HG02759 (cell line): Measurements from ENCODE around the gene GBX1.

Experiments
- ATAC-seq: cut with Tn5 transposase; IDR thresholded peaks from one replicate; pipeline ENCODE4 v1.9.1; 2021; ENCODE audit warnings: mild to moderate bottlenecking, moderate library complexity; ENCODE audit not compliant: unreplicated experiment

GBX1 gene

DNA sequence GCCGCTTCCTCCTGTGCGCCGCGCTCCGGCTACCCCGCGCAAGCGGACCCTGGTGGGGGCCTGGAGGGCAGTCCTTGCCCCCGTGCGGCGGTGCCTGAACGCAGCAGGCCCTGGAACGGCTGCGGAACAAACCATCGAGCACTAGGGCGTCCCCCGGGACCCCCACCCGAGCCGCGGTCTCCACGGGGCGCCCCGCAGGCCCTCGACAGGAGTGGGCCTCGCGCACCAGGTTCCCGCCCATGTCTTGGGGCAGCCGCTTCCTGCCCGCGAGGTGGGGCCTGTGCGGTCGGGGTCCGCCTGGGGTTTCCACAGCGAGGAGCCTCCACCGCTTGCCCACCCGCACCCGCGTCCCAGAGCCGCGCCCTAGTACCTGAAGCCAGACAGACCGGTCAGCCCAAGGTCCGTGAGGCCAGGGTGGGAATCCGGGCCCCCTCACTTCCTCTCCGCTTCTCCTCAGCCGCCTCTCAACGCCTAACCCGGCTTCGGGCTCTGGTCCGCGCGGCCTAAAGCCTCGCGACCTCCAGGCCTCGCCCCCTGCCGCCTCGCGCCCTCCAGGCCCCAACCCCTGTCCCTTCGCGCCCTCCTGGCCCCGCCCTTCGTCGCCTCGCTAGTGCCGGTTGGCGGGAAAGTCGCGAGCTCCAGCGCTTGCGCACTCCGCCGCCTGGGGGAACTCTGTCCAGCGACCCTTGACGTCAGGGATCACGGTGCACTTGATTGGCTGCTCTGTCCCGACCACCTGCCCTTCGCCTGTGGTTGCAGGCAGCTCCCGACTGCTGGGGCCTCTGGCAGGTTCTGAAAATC, 7.0 kb upstream of the GBX1 start:
- ATAC-seq, result no peak

GRCh38 chr7:151173386-151174245, 6.1 kb upstream of the GBX1 start:
- ATAC-seq, result no peak

DNA sequence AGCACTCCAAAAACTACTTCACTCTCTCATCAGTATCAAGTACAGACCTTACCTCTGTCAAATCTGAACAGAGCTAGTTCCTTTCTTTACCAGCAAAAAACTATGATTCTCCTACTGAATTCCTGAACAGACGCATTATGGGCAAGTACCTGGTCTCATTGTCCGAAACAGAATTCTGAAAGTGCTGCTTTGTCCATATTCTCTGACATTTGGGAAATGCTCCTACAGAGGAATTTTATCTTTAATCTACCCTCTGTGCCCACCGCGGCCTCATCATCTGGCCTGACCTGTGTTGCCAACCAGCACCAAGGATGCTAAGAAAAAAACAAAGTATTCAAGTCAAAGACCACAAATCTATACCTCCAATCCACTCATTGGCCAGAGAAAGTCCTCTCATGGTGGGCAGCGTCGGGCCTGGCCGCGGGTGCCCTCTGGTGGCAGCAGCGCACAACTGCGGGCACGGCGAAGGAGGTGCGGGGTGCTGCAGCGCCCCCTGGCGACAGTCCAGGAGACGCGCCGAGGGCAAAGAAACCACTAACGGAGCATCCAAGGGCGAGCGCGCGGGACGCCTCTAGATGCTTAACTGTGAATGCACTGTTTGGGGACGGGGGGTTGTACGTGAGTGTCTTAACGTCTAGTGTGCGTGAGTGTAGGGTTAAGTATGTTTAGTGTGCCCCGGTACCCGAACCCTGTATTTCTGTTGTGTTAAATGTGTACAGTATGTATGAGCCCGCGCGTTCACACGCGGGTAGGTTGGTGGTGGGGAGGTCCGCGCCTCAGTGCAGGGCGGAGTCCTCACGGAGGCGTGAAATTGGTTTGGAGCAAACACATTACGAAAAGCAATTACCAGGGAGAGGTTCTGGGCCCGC, 5.0 kb upstream of the GBX1 start:
- peak; percentile 71 for ATAC-seq

GRCh38 chr7:151168787-151169162, 1.3 kb upstream of the GBX1 start:
- ATAC-seq, result no peak

- peak; percentile 69 for ATAC-seq
These were observed 701 bp upstream of the GBX1 start for GRCh38 chr7:151168003-151168786.

- ATAC-seq, result no peak
These were observed 781 bp downstream of the GBX1 start for GRCh38 chr7:151166629-151167196.

GRCh38 chr7:151161757-151162156, 5.7 kb downstream of the GBX1 start:
- no peak for ATAC-seq

DNA sequence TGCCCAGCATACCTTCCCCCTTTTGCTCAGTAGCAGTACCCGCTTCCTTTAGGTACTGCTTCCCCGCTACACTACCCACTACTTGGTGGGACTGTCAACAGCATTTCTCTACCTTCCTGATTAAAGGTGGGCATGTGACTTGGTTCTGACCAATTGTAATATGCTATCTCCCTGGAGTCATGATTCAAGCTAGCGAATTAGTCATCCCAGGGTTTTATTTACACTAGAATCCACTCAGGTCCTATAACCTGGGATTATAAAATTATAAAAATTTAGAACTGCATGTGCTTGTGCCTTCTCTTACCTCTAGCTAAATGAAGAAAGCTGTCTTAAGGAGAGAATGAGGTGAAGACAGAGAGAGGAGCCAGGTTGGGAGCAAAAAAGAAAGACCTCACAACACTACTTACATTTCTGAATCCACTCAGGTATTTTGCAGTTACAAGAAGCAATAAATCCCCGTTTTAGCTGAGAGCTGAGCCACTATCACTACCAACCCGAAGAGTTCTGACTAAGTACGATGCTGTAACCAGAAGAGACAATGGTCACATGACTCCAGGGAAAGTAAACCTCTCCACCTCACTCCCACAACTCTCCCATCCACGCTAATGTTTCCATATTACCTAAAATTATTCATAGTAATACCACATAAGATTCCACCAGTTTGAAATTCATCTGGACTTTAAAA, 9.7 kb downstream of the GBX1 start:
- no peak for ATAC-seq

DNA sequence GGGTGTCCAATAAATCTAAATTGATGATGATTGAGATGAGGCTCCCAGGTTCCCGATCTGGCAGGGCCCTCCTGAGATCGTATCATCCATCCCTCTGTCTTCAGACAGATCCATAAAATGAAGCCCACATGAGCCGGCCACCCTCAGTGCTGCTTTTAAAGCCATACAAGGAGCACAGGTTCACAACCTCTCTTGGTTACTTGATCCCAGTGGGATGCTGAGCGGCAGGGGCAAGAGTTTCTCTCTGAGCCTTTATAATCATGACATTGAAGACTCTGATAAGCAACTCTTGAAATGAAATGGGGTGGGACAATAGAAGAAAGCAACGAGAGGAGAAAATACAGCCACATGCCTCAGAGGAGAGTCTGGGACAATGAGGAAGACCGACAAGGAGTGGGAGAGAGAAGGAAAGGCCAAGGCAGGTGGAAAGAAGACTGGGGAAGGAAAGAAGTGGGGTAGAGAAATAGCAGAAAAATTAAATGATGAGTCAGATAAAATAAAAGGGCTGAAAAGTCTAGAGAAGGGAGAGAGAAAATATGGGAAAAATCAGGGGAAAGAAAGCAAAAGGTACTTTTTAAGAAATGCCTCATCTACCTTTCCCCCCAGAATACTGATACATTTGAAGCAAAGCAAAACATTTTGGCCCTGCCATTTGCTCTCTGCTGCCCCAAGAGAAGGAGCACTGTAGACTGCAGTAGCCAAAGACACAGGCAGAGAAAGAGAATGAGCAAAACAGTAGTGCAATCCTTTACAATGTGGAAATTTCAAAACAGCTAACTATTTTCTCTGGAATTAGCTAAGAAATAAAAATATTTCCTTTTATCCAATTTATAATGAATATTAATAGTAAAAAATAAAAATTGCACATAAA, 14.6 kb downstream of the GBX1 start:
- no peak for ATAC-seq

GRCh38 chr7:151150388-151150787, 17.1 kb downstream of the GBX1 start:
- no peak for ATAC-seq

GRCh38 chr7:151148319-151149259, 18.9 kb downstream of the GBX1 start:
- no peak for ATAC-seq

DNA sequence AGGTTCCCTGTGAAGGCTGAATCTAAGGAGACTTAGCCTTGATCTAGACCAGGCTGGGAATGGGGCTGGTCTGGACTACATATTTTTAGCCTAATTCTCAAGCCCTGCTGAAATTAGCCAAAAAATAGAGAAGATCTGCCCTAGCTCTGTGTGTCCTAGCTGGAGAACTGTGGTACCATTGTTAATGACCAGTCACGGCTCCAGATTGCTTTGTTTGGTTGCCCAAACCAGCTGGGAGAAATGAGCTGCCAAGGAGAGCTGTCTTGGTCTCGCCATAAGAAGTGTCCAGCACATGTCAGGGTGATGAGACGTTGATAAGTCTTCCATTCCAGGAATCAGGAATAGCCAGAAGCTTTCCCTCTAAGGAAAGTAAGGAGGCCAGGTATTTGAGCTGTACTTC, 20.7 kb downstream of the GBX1 start:
- no peak for ATAC-seq

GRCh38 chr7:151144387-151144786, 23.1 kb downstream of the GBX1 start:
- no peak for ATAC-seq

DNA sequence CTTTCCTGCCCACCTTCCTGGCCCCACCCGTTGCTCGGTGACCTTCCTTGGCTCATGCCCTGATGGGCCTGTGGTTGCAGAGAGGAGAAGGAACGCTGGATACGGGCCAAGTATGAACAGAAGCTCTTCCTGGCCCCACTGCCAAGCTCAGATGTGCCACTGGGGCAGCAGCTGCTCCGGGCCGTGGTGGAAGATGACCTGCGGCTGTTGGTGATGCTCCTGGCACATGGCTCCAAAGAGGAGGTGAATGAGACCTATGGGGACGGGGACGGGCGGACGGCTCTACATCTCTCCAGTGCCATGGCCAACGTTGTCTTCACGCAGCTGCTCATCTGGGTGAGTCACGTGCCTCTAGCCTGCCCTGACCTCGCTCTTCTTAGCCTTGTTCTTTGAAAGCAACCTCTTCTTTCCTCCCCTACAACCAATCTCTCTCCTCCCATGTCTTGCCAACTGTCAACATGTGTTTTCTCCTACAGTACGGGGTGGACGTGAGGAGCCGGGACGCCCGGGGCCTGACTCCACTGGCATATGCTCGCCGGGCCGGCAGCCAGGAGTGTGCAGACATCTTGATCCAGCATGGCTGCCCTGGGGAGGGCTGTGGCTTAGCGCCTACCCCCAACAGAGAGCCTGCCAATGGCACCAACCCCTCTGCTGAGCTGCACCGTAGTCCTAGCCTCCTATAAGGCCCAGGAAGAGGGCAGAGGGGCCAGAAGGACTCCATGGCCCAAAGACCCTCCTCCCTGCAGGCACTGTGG, 24.1 kb downstream of the GBX1 start:
- ATAC-seq, result no peak

- ATAC-seq, result no peak
These were observed 24.8 kb downstream of the GBX1 start for GRCh38 chr7:151142686-151143040.

DNA sequence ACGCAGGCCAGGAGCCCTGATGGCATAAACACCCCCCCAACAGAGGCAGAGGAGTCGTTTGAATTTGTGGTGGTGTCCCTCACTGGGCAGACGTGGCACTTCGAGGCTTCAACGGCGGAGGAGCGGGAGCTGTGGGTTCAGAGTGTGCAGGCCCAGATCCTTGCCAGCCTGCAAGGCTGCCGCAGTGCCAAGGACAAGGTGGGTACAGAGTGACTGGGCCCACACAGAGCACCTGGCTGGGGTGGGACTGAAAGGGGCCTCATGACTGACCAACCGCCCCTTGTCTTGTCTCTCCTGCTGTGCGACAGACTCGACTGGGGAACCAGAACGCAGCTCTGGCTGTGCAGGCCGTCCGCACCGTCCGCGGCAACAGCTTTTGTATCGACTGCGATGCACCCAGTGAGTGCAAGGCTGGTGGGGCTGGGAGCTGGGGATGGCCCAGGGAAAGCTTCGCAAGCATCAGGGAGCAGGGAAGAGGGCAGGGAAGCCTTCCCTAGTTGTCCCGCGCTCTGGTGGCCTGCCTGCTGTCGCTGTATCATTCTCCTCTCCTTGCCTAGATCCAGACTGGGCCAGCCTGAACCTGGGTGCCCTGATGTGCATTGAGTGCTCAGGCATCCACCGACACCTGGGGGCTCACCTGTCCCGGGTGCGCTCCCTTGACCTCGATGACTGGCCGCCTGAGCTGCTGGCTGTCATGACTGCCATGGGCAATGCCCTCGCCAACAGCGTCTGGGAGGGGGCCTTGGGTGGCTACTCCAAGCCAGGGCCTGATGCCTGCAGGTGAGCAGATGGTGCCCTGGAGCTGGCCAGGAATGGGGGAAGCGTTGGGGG, 25.4 kb downstream of the GBX1 start:
- no peak for ATAC-seq
